Stomach (tissue), 4 donors: ENCODE measurements around the gene SEC31B.

Source experiments
- CTCF ChIP-seq, 7 experiments: fragments of 450-650 bp in 4 of 7; fragments of 200-600 bp in 3 of 7; sonication (generic) in 3 of 7; IDR thresholded peaks; one replicate each; pipeline ENCODE4 v1.5.1; 2016 to 2019; ENCODE audit warnings: antibody characterized with exemption in 7 of 7, control low read depth in 2 of 7, mild to moderate bottlenecking in 1 of 7
- EP300 ChIP-seq: sonication (generic); formaldehyde crosslinking; IDR thresholded peaks from one replicate; pipeline ENCODE4 v1.6.1; 2017; ENCODE audit warnings: antibody characterized with exemption
- POLR2AphosphoS5 ChIP-seq, 3 donors: sonication (generic); formaldehyde crosslinking; IDR thresholded peaks; one replicate each; pipeline ENCODE4 v1.6.1; 2016; ENCODE audit warnings: antibody characterized with exemption in 3 of 3

GRCh38 chr10:100481462-100482081 lies 38.1 kb downstream of the SEC31B start:
- TF ChIP-seq CTCF (IDR thresholded peaks at IDR 0.05): no peak
- TF ChIP-seq EP300: no peak
- TF ChIP-seq POLR2AphosphoS5 (IDR thresholded peaks at IDR 0.05): peak in 1 of 3 donors; percentile 11
